Measurements from ENCODE around the gene SGMS2. TPM values are rescaled to one million over a fixed set of nuclear protein-coding genes. Genes with fewer than 3 reads are reported as not detected.

SGMS2 gene
- total and polyA plus RNA-seq, 12 donors: 2.3 to 36.9 (median 25.2) TPM

DNA sequence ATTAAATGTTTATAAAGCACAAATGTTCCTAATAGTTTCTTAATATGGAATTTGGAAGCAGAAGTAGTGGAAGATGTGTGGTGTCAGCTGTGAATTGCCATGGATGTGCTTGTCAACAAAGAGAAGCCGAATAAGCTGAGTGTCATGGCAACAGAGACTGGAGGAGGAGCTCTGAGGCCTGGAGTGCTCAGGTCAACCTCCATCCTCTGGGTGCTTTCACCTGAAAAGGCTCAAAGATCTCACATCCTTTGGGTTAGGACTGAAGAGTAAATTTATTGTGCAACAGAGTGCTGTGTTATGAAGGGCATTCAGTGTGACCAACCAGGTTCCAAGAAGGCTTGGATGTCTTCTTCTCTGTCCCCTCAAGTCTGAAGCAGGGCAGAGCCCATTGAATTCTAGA lies 18.7 kb downstream of the SGMS2 start:
- H3K27me3 ChIP-seq: no peaks in the 10 kb centered on the region
- peak in 1 of 8 donors; percentile 57 for ATAC-seq
- intact Hi-C loops (cut with DNase I): loop anchor here in 1 of 10 donors (10.0 kb wide), 1 partner anchor 419 kb away; no protein-coding TSS in a partner anchor

DNA sequence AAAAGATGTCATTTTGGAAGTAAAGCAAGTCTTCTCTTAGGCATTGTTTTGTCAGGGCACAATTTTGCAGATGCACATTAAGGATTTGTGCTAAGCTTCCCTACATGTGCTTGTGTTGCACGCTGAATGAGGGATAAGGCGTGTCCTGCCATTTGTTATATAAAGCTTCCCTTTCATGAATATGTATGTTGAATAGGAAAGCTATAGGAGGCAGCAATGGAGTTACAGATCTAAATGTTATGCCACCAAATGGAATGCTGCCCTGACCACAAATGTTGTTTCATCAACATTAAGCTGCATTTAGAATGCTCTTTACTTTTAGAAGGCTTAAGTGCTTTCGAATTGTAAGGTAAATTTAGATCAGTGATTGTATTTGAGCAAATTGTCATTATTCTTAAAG lies 20.9 kb downstream of the SGMS2 start:
- H3K9me3 ChIP-seq: peaks cover 0 to 12% (median 0%) of the 10 kb centered on the region in 11 donors
- ATAC-seq (no peak), DNase-seq (no peak)
- H3K27ac ChIP-seq: no peak overlapping the region
- WGBS, 2 donors: 83 to 84% methylated on average over 3 of the region's 3 CpGs
- intact Hi-C loops (cut with DNase I): loop anchor here in 1 of 10 donors (10.0 kb wide), 1 partner anchor 421 kb away; no protein-coding TSS in a partner anchor
- no peak overlapping the region for H3K4me3 ChIP-seq
- TF ChIP-seq, protein P1, sequence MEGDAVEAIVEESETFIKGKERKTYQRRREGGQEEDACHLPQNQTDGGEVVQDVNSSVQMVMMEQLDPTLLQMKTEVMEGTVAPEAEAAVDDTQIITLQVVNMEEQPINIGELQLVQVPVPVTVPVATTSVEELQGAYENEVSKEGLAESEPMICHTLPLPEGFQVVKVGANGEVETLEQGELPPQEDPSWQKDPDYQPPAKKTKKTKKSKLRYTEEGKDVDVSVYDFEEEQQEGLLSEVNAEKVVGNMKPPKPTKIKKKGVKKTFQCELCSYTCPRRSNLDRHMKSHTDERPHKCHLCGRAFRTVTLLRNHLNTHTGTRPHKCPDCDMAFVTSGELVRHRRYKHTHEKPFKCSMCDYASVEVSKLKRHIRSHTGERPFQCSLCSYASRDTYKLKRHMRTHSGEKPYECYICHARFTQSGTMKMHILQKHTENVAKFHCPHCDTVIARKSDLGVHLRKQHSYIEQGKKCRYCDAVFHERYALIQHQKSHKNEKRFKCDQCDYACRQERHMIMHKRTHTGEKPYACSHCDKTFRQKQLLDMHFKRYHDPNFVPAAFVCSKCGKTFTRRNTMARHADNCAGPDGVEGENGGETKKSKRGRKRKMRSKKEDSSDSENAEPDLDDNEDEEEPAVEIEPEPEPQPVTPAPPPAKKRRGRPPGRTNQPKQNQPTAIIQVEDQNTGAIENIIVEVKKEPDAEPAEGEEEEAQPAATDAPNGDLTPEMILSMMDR (IDR thresholded peaks at IDR 0.05): no peak
- H3K36me3 ChIP-seq: no peaks in the 10 kb centered on the region
- H3K27me3 ChIP-seq: no peaks in the 10 kb centered on the region
- peaks cover 0 to 9% (median 0%) of the 10 kb centered on the region in 9 donors for H3K4me1 ChIP-seq

More for the DNA sequence above, 18.7 kb downstream of the SGMS2 start:
- TF ChIP-seq, protein P1 (IDR thresholded peaks at IDR 0.05): no peak
- WGBS, 2 donors: 38 to 46% methylated on average over 1 of the region's 1 CpG
- no peak overlapping the region for H3K27ac ChIP-seq
- no peak for DNase-seq
- no peak overlapping the region for H3K4me3 ChIP-seq
- no peaks in the 10 kb centered on the region for H3K36me3 ChIP-seq
- H3K9me3 ChIP-seq: peaks cover 0 to 11% (median 0%) of the 10 kb centered on the region in 11 donors
- H3K4me1 ChIP-seq: peaks cover 0 to 22% (median 3%) of the 10 kb centered on the region in 9 donors

DNA sequence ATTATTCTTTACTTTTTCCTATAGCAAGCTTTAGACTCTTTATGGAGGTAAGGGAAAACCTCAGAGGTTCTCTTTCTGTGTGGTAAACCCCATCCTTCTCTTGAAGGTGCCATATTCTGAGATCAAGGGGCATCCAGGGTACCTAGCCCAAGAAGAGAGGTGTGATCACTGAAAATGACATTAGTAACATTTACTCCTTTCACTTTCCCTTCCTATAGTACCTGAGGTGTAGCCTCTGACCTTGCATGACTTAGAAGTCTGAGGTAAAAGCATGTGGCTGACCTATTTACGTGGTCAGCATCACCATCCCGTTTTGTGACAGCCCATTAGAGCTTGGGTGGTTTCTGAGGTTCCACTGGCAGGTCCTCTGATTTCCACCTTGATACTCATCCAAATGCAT lies 25.7 kb downstream of the SGMS2 start:
- H3K9me3 ChIP-seq: peaks cover 0 to 12% (median 0%) of the 10 kb centered on the region in 11 donors
- no peak for DNase-seq
- WGBS, 2 donors: 73 to 84% methylated on average over 2 of the region's 2 CpGs
- no peak overlapping the region for H3K27ac ChIP-seq
- intact Hi-C loops (cut with DNase I): no loop called here
- ATAC-seq: no peak
- no peaks in the 10 kb centered on the region for H3K27me3 ChIP-seq
- no peak overlapping the region for H3K4me3 ChIP-seq
- H3K4me1 ChIP-seq: peaks cover 3 to 35% (median 30%) of the 10 kb centered on the region in 9 donors
- no peaks in the 10 kb centered on the region for H3K36me3 ChIP-seq
- TF ChIP-seq, protein P1 (IDR thresholded peaks at IDR 0.05): no peak

DNA sequence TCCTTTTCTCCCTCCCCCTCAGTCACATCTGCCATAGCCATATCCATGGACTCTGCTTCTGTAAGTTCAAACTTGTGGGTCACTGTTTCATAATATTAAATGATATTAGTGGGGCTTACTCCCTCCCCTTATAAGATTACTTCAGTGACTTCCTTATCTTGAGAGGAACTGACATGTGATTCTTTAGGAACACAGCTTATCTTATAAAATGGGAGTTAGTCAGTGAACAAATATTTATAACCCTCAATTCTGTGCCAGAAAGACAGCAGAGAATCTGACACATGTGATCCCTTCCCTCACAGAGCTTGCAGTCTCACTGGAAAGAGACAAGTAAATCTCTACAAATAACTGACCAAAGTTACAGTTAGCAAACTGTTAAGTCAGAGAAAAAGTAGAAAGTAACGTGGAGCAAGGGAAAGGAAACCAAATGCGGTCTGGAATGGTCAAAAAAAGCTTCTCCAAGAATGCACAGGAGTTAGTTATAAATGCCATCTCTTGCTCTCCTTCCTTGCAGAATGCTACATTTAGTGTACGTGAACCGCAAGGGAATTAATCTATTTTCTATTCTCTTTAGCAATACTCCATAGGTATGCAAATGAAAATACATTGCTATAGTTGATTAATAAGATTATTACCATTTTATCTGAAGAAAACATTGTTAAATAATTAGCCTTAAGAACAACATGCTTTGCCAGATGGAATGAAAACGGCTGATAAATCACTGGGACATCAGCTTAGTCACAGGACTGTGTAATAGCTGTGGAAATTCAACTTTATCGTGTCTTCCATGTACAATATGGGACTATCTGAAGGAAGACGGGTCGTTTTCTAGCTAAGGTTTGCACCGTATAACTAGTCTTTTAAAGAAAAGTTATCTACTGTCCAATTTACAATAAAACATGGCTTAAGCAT lies 29.0 kb downstream of the SGMS2 start:
- Histone ChIP-seq H3K9me3 (no peaks in the 10 kb centered on the region), H3K4me1 (peaks cover 3 to 67% (median 40%) of the 10 kb centered on the region in 9 donors), H3K27ac (peak overlapping the region; percentile 31 to 90 (median 74)), H3K27me3 (no peaks in the 10 kb centered on the region), H3K36me3 (peaks cover 0 to 3% (median 0%) of the 10 kb centered on the region in 9 donors), H3K4me3 (peak overlapping the region in 8 of 10 donors; percentile 5 to 41 (median 25))
- TF ChIP-seq, protein P1 (IDR thresholded peaks at IDR 0.05): no peak
- ATAC-seq (peak; percentile 56 to 81 (median 72)), DNase-seq (no peak)
- 41 to 43% methylated on average over 9 of the region's 9 CpGs for WGBS, 2 donors
- intact Hi-C loops (cut with DNase I): no loop called here

All from heart right ventricle (tissue), 16 donors.